Measurements from ENCODE around the gene AP5Z1. TPM values are rescaled to one million over a fixed set of nuclear protein-coding genes. Genes with fewer than 3 reads are reported as not detected.

Gene AP5Z1
- total RNA-seq (ENCODE audit: low replicate concordance): 36.9 and 53.2 TPM in 2 replicates
- long read RNA-seq, partial matches to known transcripts: 1 of 4 reads
- long read RNA-seq, other reads (novel, unspliced or antisense): 1 of 4 reads

DNA sequence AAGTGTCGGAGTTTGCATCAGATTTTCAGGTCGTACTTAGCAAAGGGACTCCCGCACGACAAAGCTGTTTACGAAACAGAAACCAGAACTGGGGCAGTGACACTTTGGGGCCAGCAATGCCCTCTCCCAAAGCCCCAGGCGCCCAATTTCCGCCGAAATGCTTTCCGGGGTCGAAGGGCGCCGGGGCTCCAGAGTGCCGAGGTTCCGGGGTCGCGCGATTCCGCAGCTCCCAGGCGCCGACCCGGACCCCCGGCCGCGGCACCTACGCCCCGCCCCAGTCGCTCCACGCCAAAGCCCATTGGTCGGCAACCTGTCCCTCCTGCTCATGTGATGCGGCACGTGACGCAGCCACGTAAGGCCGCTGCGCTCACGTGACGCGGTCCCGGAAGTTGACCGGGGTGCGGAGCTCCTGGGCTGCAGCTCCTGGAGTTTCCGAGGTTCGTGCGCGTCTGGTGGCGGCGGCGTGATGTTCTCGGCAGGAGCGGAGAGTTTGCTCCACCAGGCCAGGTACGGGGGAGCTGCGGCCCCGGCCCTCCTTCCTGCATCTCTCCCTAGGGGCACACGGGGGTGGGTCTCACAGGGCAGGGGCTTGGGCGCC, at the start of gene AP5Z1:
Gene AP5Z1 (plus strand): TSS at position 374 of the 598 bp plus-strand sequence. CDS start 93 bp downstream, at position 467.
- Mint-ChIP-seq H3K27me3 (no peaks in the 10 kb centered on the region), H3K4me3 (peak within 1 kb of the TSS; percentile 98), H3K4me1 (ENCODE audit: unreplicated experiment) (peaks cover 20% of the 10 kb centered on the region), H3K9me3 (no peaks in the 10 kb centered on the region), H3K27ac (peak within 1 kb of the TSS; percentile 98), H3K36me3 (no peaks in the 10 kb centered on the region)
- TF ChIP-seq, protein P1, sequence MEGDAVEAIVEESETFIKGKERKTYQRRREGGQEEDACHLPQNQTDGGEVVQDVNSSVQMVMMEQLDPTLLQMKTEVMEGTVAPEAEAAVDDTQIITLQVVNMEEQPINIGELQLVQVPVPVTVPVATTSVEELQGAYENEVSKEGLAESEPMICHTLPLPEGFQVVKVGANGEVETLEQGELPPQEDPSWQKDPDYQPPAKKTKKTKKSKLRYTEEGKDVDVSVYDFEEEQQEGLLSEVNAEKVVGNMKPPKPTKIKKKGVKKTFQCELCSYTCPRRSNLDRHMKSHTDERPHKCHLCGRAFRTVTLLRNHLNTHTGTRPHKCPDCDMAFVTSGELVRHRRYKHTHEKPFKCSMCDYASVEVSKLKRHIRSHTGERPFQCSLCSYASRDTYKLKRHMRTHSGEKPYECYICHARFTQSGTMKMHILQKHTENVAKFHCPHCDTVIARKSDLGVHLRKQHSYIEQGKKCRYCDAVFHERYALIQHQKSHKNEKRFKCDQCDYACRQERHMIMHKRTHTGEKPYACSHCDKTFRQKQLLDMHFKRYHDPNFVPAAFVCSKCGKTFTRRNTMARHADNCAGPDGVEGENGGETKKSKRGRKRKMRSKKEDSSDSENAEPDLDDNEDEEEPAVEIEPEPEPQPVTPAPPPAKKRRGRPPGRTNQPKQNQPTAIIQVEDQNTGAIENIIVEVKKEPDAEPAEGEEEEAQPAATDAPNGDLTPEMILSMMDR (conservative IDR thresholded peaks at IDR 0.05): no peak
- peak; percentile 92 for DNase-seq (ENCODE audit: extremely low spot score, unreplicated experiment)

DNA sequence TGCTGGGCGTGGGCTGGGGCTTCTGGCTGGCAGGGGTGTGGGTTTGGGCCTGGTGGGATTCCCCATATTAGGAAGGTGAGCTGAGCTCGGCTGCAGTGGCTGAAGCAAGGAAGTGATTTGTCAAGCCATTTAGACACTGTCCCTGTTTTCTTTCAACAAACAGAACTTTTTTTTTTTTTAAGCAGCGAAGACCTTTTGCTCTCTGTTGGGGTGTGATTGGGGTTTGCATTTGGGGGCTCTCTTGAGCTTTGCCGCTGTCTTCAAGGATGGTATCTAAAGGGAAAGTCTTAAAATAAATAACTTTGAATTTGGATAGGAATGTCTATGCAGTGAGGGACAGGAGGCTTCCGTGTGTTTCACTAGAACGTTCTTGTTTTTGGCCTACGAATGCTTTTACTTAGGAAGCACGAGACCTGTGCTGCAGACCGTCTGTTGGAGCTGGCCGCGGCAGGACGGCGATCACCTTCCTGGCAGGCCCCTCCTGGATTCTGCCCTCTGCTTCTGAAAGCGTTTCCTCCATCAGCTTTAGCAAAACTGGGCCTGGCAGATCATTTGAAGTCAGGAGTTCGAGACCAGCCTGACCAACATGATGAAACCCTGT, 49.5 kb upstream of the AP5Z1 start:
- TF ChIP-seq, protein P1 (conservative IDR thresholded peaks at IDR 0.05): no peak
- Mint-ChIP-seq H3K36me3 (peaks cover 11% of the 10 kb centered on the region), H3K9me3 (no peaks in the 10 kb centered on the region), H3K4me3 (peak overlapping the region; percentile 48), H3K4me1 (ENCODE audit: unreplicated experiment) (peaks cover 42% of the 10 kb centered on the region), H3K27me3 (no peaks in the 10 kb centered on the region), H3K27ac (peak overlapping the region; percentile 91)
- DNase-seq (ENCODE audit: extremely low spot score, unreplicated experiment): no peak

DNA sequence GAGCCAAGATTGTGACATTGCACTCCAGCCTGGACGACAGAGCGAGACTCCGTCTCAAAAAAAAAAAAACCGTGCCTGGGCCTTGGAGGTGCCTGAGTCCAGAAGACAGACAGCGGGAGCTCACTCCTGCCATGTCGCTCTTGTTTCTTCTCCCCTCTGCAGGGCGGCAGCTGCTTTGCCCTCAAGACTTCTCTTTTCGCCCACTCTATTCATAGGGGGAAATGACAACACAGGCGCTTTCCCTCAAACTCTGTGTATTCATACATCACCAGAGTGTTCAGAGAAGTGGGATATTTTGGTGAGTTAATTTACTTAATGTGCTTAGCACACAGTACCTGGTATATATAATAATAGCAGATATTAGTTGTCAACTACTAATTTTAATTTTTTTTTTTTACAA, 48.9 kb upstream of the AP5Z1 start:
- H3K27ac Mint-ChIP-seq: peak overlapping the region; percentile 91

DNA sequence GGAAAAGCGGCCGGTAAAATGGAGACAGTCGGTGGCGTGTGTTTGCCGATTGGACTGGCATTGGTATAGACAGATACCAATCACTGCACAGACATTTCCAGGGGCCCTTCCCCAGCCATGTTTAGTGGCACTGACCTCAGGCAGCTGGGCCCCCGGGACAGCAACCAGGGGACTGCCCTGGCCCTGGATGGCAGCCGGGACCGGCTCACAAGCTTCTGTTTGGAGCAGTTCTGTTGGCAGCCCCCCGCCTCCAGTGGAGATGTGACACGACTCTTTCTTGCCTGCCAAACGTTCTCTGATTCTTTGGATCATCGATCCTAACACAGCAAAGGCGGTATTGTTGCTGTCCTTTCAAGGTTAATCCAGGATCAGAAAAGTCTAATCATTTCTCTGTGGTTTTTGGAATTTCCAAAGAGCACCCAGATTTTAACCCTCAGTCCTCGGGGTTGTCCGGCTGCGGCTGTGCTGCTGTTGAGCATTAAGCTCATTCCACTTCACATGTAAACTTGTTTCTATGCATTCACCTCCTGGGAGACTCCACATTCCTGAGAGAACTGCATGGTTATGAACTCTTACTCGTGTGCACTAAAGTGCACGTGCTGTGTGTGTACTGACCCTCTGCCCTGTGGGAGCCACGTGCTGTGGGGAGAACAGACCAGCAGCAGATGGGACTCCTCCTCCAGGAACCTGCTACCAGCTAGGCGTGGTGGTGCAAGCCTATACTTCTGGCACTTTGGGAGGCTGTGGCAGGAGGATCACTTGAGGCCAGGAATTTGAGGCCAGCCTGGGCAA, 47.3 kb upstream of the AP5Z1 start:
- Mint-ChIP-seq H3K4me3 (peak overlapping the region; percentile 39), H3K36me3 (peaks cover 21% of the 10 kb centered on the region), H3K9me3 (no peaks in the 10 kb centered on the region), H3K27me3 (no peaks in the 10 kb centered on the region), H3K4me1 (ENCODE audit: unreplicated experiment) (peaks cover 46% of the 10 kb centered on the region), H3K27ac (peak overlapping the region; percentile 65)
- DNase-seq (ENCODE audit: extremely low spot score, unreplicated experiment): no peak
- TF ChIP-seq, protein P1 (conservative IDR thresholded peaks at IDR 0.05): no peak

More for the DNA sequence above, 48.9 kb upstream of the AP5Z1 start:
- Mint-ChIP-seq H3K4me3 (peak overlapping the region; percentile 51), H3K27me3 (no peaks in the 10 kb centered on the region), H3K4me1 (ENCODE audit: unreplicated experiment) (peaks cover 41% of the 10 kb centered on the region), H3K9me3 (no peaks in the 10 kb centered on the region), H3K36me3 (peaks cover 11% of the 10 kb centered on the region)
- TF ChIP-seq, protein P1 (conservative IDR thresholded peaks at IDR 0.05): no peak
- DNase-seq (ENCODE audit: extremely low spot score, unreplicated experiment): no peak

DNA sequence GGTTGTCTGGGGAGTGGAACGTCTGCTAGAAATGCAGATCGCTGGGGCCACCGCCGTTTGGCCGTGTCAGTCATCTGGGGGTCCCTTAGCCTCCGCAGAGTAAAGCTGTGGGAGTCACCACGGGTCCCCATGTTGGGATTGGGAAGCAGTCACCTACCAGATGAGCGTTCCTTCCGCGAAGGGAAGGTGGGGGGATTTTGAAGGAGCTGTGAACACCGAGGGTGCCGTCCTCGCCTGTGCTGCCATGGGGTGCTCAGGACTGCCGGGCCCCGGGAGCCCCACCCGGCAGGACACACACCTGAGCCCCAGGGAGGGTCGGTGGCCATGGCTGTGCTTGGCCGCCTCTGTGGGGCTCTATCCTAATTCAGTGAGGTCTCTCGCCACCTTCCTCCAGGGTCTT, 46.2 kb upstream of the AP5Z1 start:
- no peaks in the 10 kb centered on the region for H3K9me3 Mint-ChIP-seq
- TF ChIP-seq, protein P1 (conservative IDR thresholded peaks at IDR 0.05): no peak
- no peak for DNase-seq (ENCODE audit: extremely low spot score, unreplicated experiment)

More for the DNA sequence above, 46.2 kb upstream of the AP5Z1 start:
- H3K4me1 Mint-ChIP-seq (ENCODE audit: unreplicated experiment): peaks cover 42% of the 10 kb centered on the region
- H3K36me3 Mint-ChIP-seq: peaks cover 17% of the 10 kb centered on the region
- no peak overlapping the region for H3K27ac Mint-ChIP-seq
- no peaks in the 10 kb centered on the region for H3K27me3 Mint-ChIP-seq
- H3K4me3 Mint-ChIP-seq: no peak overlapping the region
